NCI-H128 (cell line): ENCODE results near the gene RADX.
"Not testable (repeated sequence)": the region's sequence is repeated elsewhere in the genome, so short reads cannot be mapped to it uniquely, and the experiment has no call there.

Source experiments
- DNase-seq: peaks from one replicate; lab custom pipeline; 2025; ENCODE audit not compliant: unreplicated experiment; lab: John Stamatoyannopoulos, UW

RADX gene, protein sequence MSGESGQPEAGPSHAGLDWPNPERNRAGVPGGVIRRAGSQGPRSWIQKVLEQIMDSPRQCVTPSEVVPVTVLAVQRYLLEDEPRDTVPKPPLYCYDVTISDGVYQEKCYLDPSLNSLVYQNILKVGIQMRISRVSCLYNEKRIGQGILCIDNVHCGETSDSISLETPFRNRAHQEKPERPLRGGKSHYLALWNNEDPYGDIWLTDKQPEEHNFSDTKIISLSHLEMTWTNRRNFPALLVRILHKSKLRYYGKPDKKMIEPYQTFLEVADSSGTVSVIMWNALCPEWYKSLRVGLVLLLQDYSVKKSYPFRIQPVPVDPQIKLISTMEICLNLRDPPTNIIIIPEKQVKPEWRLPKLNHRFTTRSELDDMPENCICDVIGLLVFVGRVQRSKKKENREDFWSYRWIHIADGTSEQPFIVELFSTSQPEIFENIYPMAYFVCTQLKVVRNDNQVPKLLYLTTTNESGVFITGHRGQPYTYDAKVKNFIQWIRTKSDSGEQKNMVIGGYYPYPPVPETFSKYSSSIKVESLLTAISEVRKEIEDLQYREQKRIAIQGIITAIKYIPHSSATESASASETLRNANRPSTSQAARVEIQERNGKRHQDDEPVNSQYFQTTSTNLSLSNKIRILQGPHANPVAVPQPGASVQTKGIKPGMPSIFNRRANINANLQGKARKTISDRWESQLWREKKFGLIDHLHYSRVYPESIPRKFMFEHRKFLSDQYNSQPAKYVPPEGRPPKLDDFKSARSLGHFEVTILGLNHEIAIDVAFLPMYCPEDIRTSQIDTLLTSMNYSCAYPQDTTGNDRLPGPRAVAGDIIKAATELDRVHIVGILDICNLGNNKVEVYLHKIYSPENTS

GRCh38 chrX:106611679-106612392 lies at the start of gene RADX:
Gene RADX (plus strand): TSS chrX:106611978. CDS start chrX:106612081, 103 bp downstream.
- no peak for DNase-seq

DNA sequence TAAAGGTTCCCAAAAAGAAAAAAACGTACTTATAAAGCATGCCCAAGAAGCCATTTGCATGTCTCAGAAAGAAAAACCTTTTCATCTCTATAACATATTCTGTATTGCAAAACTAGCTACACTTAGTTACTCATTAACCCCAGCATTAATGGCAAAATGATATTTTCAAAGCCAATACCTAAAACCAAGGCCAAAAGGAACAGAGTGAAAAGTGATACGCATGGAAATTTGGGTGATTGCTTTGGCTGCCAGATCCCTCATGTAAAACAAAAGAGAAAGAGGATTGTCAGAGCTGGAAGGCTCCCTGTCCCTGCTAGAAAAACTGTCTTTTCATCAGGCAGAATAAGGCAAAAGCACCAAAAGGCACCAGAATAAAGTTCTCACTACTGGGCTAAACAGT lies 46.8 kb upstream of the RADX start:
- DNase-seq = no peak

DNA sequence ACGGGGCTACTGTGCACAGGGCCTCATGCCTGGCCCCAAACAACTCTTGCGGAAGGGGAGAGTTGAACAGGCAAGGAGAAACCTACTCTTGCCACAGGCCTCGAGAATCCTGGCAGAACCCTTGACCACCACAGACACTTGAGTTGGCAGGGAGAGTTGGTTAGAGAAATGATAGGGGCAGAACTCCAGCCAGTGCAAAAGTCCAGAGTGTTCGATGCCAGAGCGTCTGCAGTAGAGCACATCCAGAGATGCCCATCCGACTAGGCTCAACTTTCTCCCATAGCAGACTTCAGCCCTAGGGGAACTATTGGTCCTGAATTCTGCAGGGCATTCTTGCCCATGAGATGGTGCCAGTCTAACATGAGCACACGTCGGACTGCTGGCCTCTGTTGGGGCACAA lies 45.4 kb upstream of the RADX start:
- DNase-seq = no peak

DNA sequence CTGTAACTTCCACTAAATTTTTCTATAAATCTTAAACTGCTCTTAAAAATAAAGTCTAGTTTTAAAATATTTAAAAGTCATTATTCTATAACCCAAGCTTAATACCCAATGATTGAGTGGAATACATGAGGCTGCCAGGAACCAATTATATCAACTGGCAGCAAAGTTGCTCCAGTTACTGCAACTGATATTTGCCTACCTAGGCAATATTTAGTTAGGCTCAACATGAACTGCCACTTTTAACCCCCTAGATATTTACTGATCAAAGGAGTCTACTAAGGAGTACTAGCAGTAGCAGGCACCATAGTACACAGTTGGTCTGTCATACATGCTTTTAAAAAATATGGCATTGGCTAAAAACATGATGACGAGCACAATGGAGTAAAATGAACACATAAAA lies 29.9 kb upstream of the RADX start:
- no peak for DNase-seq

- no peak for DNase-seq
These were observed 26.3 kb upstream of the RADX start for GRCh38 chrX:106585478-106585877.

DNA sequence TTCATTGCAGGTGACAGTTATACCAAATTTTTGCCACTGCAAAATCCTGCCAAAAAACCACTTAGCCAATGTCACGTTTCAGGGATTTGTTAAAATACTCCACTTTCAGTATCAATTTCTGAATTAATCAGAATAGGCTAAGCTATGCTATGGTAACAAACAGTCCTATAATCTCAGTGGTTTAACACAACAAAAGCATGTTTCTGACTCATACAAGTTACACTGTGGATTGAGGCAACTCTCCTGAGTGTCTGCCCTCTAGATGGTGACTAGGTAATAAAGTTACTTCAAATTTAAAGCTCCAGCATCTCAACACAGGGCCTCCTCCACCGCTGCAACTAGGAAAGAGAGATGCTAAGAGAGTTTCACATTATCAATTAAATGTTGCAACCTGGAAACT lies 23.0 kb upstream of the RADX start:
- no peak for DNase-seq

GRCh38 chrX:106599411-106599810 lies 12.4 kb upstream of the RADX start:
- DNase-seq = no peak

DNA sequence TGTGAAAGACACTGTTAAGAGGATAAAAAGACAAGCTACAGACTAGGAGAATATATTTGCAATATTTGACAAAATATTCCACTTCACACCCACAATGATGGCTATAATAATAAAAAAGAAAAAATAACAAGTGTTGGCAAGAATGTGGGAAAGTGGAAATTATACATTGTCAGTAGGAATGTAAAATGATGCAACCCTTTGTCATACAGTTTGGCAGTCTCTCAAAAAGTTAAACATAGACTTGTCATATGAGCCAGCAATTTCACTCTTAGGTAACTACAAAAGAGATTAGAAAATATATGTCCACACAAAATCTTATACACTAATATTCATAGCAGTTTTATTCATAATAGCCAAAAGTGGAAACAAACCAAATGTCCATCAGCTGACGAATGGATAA lies 5.2 kb upstream of the RADX start:
- no peak for DNase-seq

DNA sequence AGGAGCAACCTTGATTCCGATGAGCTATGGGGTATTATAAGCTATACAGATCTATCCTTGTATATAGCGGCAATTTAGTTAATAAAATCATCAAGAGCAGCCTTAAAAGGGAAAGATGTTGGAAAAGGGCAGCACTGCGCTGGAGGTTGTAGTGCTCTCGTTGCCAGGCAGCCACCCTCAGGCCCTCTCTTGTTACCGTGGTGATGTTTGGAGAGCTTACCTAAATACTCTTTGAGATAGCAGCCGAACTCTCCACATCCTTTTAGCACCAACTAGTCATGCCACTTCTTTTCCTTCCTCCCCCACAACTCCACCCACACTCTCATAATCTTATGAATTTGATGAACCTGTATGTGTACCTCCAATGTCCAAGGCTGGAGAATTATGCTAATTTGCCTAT lies 3.8 kb upstream of the RADX start:
- DNase-seq = no peak

- DNase-seq = no peak
These were observed 480 bp upstream of the RADX start for GRCh38 chrX:106611317-106611678.

DNA sequence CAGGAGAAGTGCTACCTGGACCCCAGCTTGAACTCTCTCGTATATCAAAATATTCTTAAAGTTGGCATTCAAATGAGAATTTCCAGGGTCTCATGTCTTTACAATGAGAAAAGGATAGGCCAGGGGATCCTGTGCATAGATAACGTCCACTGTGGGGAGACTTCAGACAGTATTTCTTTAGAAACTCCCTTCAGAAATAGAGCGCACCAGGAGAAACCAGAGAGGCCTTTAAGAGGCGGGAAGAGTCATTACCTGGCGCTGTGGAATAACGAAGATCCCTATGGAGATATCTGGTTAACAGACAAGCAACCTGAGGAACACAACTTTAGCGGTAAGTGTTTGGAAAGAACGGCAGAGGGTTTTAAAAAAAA lies 600 bp downstream of the RADX start:
- no peak for DNase-seq

DNA sequence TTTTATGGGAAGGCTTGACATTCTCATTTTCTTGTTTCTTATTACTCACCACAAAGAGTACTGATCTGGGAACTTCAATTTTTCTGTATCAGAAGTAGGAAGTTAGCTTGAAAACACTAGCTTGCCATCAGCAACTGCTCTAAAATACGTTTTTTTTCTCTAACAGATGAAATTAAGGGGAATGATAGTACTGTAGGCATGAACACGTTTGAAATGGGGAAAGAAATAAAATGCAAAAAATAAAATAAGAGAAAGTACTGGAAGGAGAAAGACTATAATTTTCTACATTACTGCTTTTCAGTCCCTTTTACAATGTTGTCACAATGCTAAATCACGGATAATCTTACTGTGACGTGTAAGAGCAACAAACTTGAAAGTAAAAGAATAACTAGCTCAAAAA lies 1.5 kb downstream of the RADX start:
- DNase-seq = no peak

- no peak for DNase-seq
These were observed 3.3 kb downstream of the RADX start for GRCh38 chrX:106615041-106615440.

DNA sequence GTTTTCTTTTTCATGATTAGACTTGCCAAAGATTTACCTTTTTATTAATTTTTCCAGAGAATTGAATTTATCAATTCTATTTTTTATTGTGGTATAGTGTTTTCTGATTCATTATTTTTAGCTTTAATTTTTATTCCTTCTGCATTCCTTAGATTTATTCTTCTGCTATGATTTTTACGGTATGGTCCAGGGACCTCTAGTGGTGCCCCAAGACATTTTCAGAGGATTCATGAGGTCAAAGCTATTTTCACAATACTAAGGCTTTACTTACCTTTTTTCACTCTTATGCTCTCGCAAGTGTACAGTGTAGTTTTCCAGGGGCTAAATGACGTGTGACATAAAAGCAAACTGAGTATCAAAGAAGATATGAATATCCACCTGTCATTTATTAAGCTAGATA lies 8.0 kb downstream of the RADX start:
- DNase-seq = no peak

DNA sequence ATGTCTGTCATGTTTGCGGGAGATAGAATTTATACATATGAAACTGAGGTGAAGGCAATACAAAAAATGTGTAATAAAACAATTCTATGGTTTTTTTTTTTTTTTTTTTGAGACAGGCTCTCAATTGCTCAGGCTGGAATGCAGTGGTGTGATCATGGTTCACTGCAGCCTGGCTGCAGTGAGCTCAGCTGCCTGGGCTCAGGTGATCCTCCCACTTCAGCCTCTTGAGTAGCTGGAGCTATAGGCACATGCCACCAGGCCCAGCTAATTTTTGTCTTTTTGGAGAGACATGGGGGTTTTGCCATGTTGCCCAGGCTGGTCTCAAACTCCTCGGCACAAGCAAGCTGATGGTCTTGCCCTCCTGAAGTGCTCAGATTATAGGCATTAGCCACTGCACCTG lies 10.1 kb downstream of the RADX start:
- no peak for DNase-seq

DNA sequence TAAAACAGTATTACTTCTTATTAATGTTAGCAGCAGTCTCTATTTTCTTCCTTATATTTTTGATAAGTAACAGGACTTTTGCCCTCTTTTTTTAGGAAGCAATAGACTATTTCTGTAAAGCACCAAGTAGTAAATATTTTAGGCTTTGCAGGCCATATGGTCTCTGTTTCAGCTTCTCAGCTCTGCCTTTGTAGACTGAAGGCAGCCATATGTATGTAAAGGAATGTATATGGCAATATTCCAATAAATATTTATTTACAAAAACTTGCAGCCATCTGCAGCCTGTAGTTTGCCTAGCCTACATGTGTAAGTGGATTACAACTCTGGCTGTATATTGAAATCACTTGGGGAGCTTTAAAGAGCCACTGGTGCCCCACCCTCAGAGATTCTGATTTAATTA lies 15.0 kb downstream of the RADX start:
- DNase-seq = no peak

DNA sequence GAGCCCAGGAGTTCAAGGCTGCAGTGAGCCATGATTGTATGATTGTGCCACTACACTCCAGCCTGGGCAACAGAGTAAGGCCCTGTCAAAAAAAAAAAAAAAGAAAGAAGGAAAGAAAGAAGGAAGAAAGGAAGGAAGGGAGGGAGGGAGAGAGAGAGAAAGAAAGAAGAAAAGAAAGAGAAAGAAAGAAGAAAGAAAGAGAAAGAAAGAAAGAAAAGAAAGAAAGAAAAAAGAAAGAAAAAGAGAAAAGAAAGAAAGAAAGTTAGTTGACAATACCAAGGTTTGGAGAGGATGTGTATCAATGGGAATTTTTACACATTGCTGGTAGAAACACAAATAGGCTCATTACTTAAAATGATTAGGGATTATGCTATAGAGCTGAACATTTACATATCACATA lies 19.8 kb downstream of the RADX start:
- no peak for DNase-seq

GRCh38 chrX:106649523-106650428 lies 38.0 kb downstream of the RADX start:
- no peak for DNase-seq

DNA sequence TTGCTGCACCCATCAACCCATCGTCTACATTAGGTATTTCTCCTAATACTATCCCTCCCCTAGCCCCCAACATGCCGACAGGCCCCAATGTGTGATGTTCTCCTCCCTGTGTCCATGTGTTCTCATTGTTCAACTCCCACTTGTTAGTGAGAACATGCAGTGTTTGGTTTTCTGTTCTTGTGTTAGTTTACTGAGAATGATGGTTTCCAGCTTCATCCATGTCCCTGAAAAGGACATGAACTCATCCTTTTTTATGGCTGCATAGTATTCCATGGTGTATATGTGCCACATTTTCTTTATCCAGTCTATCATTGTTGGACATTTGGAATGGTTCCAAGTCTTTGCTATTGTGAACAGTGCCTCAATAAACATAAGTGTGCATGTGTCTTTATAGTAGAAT lies 41.8 kb downstream of the RADX start:
- not testable (repeated sequence) for DNase-seq

- no peak for DNase-seq
These were observed 58.9 kb downstream of the RADX start for GRCh38 chrX:106670631-106671030.

- no peak for DNase-seq
These were observed 60.7 kb downstream of the RADX start for GRCh38 chrX:106672527-106672926.
